CD8-positive, alpha-beta memory T cell (primary cell): Measurements from ENCODE around the gene ST3GAL4. TPM values are rescaled to one million over a fixed set of nuclear protein-coding genes. Genes with fewer than 3 reads are reported as not detected.

Experiments
- CTCF ChIA-PET: fragments of 350-600 bp; sonication (Branson Sonifier 250); formaldehyde crosslinking; loops from one replicate; lab custom pipeline; 2021; ENCODE audit warnings: antibody characterized with exemption; lab: Charles Lee
- POLR2A ChIA-PET: fragments of 350-600 bp; sonication (Branson Sonifier 250); formaldehyde crosslinking; loops from one replicate; lab custom pipeline; 2021; ENCODE audit warnings: antibody characterized with exemption; lab: Charles Lee
- DNase-seq, 5 donors: peaks; one replicate each; pipeline versions ENCODE4 v3.0.0 to v3.0.0-alpha.2; 2020 to 2022; ENCODE audit warnings: mixed read lengths in 1 of 5
- H3K27ac ChIP-seq: one replicate; pipeline ENCODE4 v1.7.0; 2013; ENCODE audit warnings: low read depth, mild to moderate bottlenecking, low read length, moderate library complexity
- H3K27me3 ChIP-seq: 2 replicates; pipeline ENCODE4 v1.7.0; 2013; ENCODE audit warnings: low read length, mild to moderate bottlenecking; ENCODE audit not compliant: insufficient read depth, poor library complexity, severe bottlenecking
- H3K36me3 ChIP-seq: 2 replicates; pipeline ENCODE4 v1.7.0; 2013; ENCODE audit warnings: mild to moderate bottlenecking, low read length, moderate library complexity; ENCODE audit not compliant: insufficient read depth
- H3K4me1 ChIP-seq: 2 replicates; pipeline ENCODE4 v1.7.0; 2013; ENCODE audit warnings: mild to moderate bottlenecking, low read length, moderate library complexity; ENCODE audit not compliant: insufficient read depth
- H3K4me3 ChIP-seq: 2 replicates; pipeline ENCODE4 v1.7.0; 2013; ENCODE audit warnings: mild to moderate bottlenecking, low read length
- H3K9me3 ChIP-seq: 2 replicates; pipeline ENCODE4 v1.7.0; 2013; ENCODE audit warnings: mild to moderate bottlenecking, low read length
- H3K27ac Mint-ChIP-seq, 8 donors: one replicate each; pipeline ENCODE4 v1.8.0; 2020 to 2021; ENCODE audit warnings: mixed read lengths in 8 of 8, mild to moderate bottlenecking in 6 of 8, inconsistent platforms in 3 of 8, moderate library complexity in 3 of 8
- H3K27me3 Mint-ChIP-seq, 2 donors: one replicate each; pipeline ENCODE4 v1.8.0; 2020 to 2021; ENCODE audit warnings: mixed read lengths in 2 of 2, mild to moderate bottlenecking in 1 of 2, moderate library complexity in 1 of 2
- H3K36me3 Mint-ChIP-seq, 3 donors: one replicate each; pipeline ENCODE4 v1.8.0; 2020 to 2021; ENCODE audit warnings: mixed read lengths in 3 of 3, inconsistent platforms in 1 of 3, mild to moderate bottlenecking in 1 of 3
- H3K4me1 Mint-ChIP-seq, 3 donors: one replicate each; pipeline ENCODE4 v1.8.0; 2020 to 2021; ENCODE audit warnings: mixed read lengths in 3 of 3, inconsistent platforms in 1 of 3, mild to moderate bottlenecking in 1 of 3
- H3K4me3 Mint-ChIP-seq, 7 donors: one replicate each; pipeline ENCODE4 v1.8.0; 2020 to 2021; ENCODE audit warnings: mixed read lengths in 7 of 7, mild to moderate bottlenecking in 6 of 7, moderate library complexity in 4 of 7, inconsistent platforms in 2 of 7
- H3K9me3 Mint-ChIP-seq, 5 donors: one replicate each; pipeline ENCODE4 v1.8.0; 2020 to 2022; ENCODE audit warnings: mixed read lengths in 5 of 5, mild to moderate bottlenecking in 3 of 5, moderate library complexity in 2 of 5, inconsistent platforms in 1 of 5
- polyA plus RNA-seq: library from polyadenylated mRNA; unstranded; fragments of 300-500 nt; fragmentation: Illumina TruSeq; gene quantifications from one replicate; pipeline ENCODE4 v1.2.3, GENCODE V29; 2021
- total RNA-seq, 2 experiments: library from RNA; stranded (reverse); gene quantifications; one replicate each; pipeline ENCODE4 v1.2.3, GENCODE V29; 2021

Gene ST3GAL4
- total and polyA plus RNA-seq, 3 experiments from 2014 or later = 8.3 to 12.5 (median 11.0) TPM

DNA sequence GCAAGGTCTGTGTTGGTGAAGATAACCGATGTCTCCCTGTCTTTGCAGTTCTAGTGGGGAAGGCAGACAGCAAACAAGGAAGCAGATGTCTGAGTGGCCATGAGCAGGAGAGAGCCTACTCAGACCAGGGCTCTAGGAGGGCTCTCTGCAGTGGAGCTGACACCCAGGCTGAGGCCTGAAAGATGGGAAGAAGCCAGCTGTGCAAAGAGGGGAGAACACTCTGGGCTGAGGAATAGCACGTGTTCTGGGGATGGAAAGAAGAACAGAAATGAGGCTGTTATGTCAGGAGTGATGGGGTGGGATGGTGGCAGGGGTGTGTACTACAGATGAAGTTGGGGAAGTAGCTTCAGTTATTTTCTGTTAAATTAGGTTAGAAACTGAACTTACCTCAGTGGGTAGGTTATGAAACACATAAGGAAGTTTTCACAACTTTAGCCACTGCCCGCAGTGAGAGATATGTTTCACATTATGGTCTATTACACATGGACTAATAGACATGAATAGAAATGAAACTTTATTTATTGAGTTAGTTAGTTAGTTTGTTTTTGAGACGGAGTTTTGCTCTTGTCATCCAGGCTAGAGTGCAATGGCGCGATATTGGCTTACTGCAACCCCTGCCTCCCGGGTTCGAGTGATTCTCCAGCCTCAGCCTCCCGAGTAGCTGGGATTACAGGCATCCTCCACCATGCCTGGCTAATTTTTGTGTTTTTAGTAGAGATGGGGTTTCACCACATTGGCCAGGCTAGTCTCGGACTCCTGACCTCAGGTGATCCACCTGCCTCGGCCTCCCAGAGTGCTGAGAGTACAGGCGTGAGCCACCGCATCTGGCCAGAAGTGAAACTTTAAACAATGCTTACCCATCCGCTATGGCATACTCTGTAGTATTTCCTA lies 43.8 kb upstream of the ST3GAL4 start:
- Mint-ChIP-seq H3K27ac (peak overlapping the region in 3 of 8 donors; percentile 27 to 73 (median 37)), H3K27me3 (no peaks in the 10 kb centered on the region), H3K4me1 (peaks cover 27 to 40% (median 38%) of the 10 kb centered on the region in 3 donors), H3K4me3 (no peak overlapping the region), H3K36me3 (peaks cover 15 to 69% (median 19%) of the 10 kb centered on the region in 3 donors), H3K9me3 (peaks cover 0 to 6% (median 0%) of the 10 kb centered on the region in 5 donors)
- CTCF ChIA-PET = interaction anchor here (0.6 to 3.0 kb wide), 15 partner anchors 7 to 420 kb away, joined by 3 to 39 read pairs (median 4); partner anchors contain the start of gene TIRAP
- no peak overlapping the region for H3K4me3 ChIP-seq
- DNase-seq = no peak
- H3K27ac ChIP-seq = no peak overlapping the region
- peaks cover 9% of the 10 kb centered on the region for H3K36me3 ChIP-seq
- POLR2A ChIA-PET = no interaction called here
- H3K27me3 ChIP-seq = no peaks in the 10 kb centered on the region
- no peaks in the 10 kb centered on the region for H3K9me3 ChIP-seq
- peaks cover 7% of the 10 kb centered on the region for H3K4me1 ChIP-seq

DNA sequence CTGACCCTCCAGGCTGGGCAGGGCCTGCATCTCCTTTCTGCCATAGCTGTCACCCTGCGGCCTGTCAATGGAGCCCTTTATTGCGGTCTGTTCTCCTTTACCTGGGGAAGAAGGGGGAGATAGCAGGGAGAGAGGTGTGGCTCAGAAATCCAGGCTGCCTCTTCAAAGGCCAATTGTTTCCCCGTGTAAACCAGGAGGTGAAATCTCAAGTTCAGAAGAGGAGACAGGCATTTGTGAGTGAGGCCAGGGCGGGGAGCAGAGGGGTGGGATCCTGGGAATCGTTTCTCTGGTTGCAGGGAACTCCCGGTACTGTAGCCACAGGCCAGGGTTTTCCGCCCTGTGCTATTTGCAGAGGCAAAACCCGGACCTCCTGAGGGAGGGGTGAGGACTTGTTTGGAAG lies 42.5 kb upstream of the ST3GAL4 start:
- H3K36me3 Mint-ChIP-seq = peaks cover 19 to 65% (median 21%) of the 10 kb centered on the region in 3 donors
- ChIA-PET POLR2A (no interaction called here), CTCF (interaction anchor here (0.7 to 2.0 kb wide), 2 partner anchors 34 to 168 kb away, joined by 3 to 8 read pairs; no protein-coding TSS in a partner anchor)
- peak overlapping the region in 2 of 8 donors; percentile 36 to 70 for H3K27ac Mint-ChIP-seq
- H3K4me3 Mint-ChIP-seq = no peak overlapping the region
- H3K4me1 ChIP-seq = peaks cover 15% of the 10 kb centered on the region
- no peaks in the 10 kb centered on the region for H3K9me3 ChIP-seq
- H3K27me3 Mint-ChIP-seq = no peaks in the 10 kb centered on the region
- peaks cover 9% of the 10 kb centered on the region for H3K36me3 ChIP-seq
- DNase-seq = no peak
- H3K27ac ChIP-seq = no peak overlapping the region
- no peak overlapping the region for H3K4me3 ChIP-seq
- H3K4me1 Mint-ChIP-seq = peaks cover 33 to 42% (median 39%) of the 10 kb centered on the region in 3 donors
- H3K9me3 Mint-ChIP-seq = peaks cover 0 to 6% (median 0%) of the 10 kb centered on the region in 5 donors
- H3K27me3 ChIP-seq = no peaks in the 10 kb centered on the region

DNA sequence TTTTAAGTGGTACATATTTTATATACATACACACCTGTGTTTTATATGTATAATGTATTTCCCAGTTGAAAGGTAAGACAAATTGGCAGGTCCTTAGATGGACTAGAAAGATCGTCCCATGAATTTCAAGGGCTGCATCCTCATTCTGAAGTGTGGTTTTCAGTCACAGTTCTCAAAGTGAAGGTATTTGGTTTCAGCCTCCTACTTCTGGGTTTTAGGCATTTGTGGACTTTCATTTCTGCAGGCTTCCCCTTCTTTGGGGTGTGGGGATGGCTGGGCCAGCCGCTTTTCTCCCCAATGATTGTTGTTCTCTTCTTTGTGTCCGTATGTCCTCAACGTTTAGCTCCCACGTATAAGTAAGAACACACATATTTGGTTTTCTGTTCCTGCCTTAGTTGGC lies 41.7 kb upstream of the ST3GAL4 start:
- no peak overlapping the region for H3K4me3 ChIP-seq
- H3K9me3 Mint-ChIP-seq = peaks cover 0 to 6% (median 0%) of the 10 kb centered on the region in 5 donors
- no peaks in the 10 kb centered on the region for H3K9me3 ChIP-seq
- H3K4me3 Mint-ChIP-seq = no peak overlapping the region
- peaks cover 38 to 45% (median 43%) of the 10 kb centered on the region in 3 donors for H3K4me1 Mint-ChIP-seq
- ChIA-PET CTCF (interaction anchor here (2.0 to 5.9 kb wide), 2 partner anchors 166 to 167 kb away, joined by 8 to 36 read pairs; no protein-coding TSS in a partner anchor), POLR2A (no interaction called here)
- no peak for DNase-seq
- H3K27ac Mint-ChIP-seq = peak overlapping the region in 2 of 8 donors; percentile 30 to 43
- H3K36me3 ChIP-seq = peaks cover 9% of the 10 kb centered on the region
- H3K27ac ChIP-seq = no peak overlapping the region
- peaks cover 19 to 58% (median 21%) of the 10 kb centered on the region in 3 donors for H3K36me3 Mint-ChIP-seq
- peaks cover 24% of the 10 kb centered on the region for H3K4me1 ChIP-seq
- no peaks in the 10 kb centered on the region for H3K27me3 Mint-ChIP-seq
- no peaks in the 10 kb centered on the region for H3K27me3 ChIP-seq

DNA sequence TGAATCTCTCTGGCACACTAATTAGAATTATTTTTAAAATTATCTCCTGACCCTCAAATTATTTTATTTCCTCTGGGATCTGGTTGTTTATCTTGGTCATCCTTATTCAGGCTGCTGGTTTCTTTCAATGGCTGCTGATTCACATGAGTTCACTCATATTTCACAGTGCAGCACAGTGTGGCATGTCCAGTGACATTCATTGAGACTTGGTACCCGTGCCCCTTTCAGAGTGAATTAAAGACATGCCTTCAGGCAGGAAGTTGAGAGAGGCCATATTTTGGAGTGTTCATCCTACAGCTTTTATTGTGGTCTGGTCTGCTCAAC lies 38.1 kb upstream of the ST3GAL4 start:
- Mint-ChIP-seq H3K9me3 (peaks cover 0 to 6% (median 0%) of the 10 kb centered on the region in 5 donors), H3K4me3 (peak overlapping the region; percentile 18 to 87 (median 63)), H3K4me1 (peaks cover 42 to 53% (median 43%) of the 10 kb centered on the region in 3 donors), H3K36me3 (peaks cover 16 to 44% (median 28%) of the 10 kb centered on the region in 3 donors), H3K27ac (peak overlapping the region; percentile 74 to 98 (median 93)), H3K27me3 (no peaks in the 10 kb centered on the region)
- no peak for DNase-seq
- Histone ChIP-seq H3K4me3 (no peak overlapping the region), H3K27me3 (no peaks in the 10 kb centered on the region), H3K27ac (no peak overlapping the region), H3K36me3 (no peaks in the 10 kb centered on the region), H3K9me3 (no peaks in the 10 kb centered on the region), H3K4me1 (peaks cover 26% of the 10 kb centered on the region)
- ChIA-PET POLR2A (interaction anchor here (1.4 to 2.0 kb wide), 2 partner anchors 13 to 48 kb away, joined by 3 to 8 read pairs; partner anchors contain the start of gene DCPS), CTCF (interaction anchor here (0.6 to 5.9 kb wide), 2 partner anchors 8 to 163 kb away, joined by 3 to 36 read pairs; no protein-coding TSS in a partner anchor)

DNA sequence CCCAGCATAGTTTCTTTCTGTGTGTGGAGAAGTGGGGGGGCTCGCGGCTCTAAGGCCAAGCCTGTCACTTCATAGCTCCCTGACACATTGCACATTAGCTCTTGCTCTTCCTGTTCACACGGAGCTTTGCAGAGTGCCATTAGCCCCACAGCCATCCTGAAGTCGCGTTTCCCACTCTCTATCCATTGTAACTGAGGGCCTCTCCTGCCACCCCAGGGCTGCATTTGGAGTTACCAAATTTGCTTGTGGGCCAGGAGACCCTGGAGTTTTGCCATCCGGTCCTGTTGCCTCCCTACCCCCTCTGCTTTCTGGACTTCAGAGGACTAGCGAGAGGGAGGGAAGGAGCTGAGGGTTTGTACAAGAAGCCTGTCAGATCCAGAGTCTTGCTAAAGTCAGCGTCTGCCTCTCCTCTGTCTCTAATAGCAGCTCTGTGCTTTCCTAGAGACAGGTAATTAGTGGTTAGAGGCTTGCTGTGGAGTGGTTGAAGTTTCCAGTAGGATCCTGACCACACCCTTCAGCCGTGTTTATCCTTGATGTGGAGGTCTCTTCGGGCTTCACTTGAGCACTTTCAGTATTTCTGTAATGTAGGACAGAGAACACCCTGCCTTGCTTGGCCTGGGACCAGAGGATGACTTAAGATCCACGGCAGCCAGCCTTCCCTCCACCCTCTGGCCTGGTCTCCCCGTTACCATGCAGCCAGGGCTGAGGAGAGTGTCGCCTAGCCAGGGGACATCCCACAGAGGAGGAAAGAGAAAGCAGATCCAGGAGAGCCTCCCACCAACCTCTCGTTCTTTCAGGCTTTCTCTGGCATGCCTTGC lies 37.5 kb upstream of the ST3GAL4 start:
- Mint-ChIP-seq H3K27me3 (no peaks in the 10 kb centered on the region), H3K4me1 (peaks cover 42 to 53% (median 43%) of the 10 kb centered on the region in 3 donors), H3K36me3 (peaks cover 16 to 38% (median 28%) of the 10 kb centered on the region in 3 donors), H3K4me3 (peak overlapping the region; percentile 18 to 87 (median 63)), H3K9me3 (peaks cover 0 to 6% (median 0%) of the 10 kb centered on the region in 5 donors), H3K27ac (peak overlapping the region; percentile 74 to 98 (median 93))
- H3K9me3 ChIP-seq = no peaks in the 10 kb centered on the region
- POLR2A ChIA-PET = interaction anchor here (1.4 to 2.0 kb wide), 2 partner anchors 14 to 49 kb away, joined by 3 to 8 read pairs; partner anchors contain the start of gene DCPS
- H3K27me3 ChIP-seq = no peaks in the 10 kb centered on the region
- H3K4me3 ChIP-seq = peak overlapping the region; percentile 41
- peak in 2 of 5 donors; percentile 32 to 34 for DNase-seq
- no peaks in the 10 kb centered on the region for H3K36me3 ChIP-seq
- peaks cover 26% of the 10 kb centered on the region for H3K4me1 ChIP-seq
- peak overlapping the region; percentile 46 for H3K27ac ChIP-seq
- CTCF ChIA-PET = interaction anchor here (0.6 to 5.9 kb wide), 5 partner anchors 7 to 162 kb away, joined by 3 to 36 read pairs (median 6); no protein-coding TSS in a partner anchor

GRCh38 chr11:126318574-126319373 lies 36.7 kb upstream of the ST3GAL4 start:
- ChIA-PET POLR2A (interaction anchor here (0.9 to 2.0 kb wide), 3 partner anchors 15 to 50 kb away, joined by 3 to 8 read pairs (median 3); partner anchors contain the start of genes DCPS, FOXRED1 and SRPRA), CTCF (interaction anchor here (1.2 to 5.9 kb wide), 5 partner anchors 8 to 161 kb away, joined by 3 to 36 read pairs (median 6); no protein-coding TSS in a partner anchor)
- peak in 2 of 5 donors; percentile 13 to 20 for DNase-seq
- Histone ChIP-seq H3K27ac (peak overlapping the region; percentile 46), H3K9me3 (no peaks in the 10 kb centered on the region), H3K27me3 (no peaks in the 10 kb centered on the region), H3K4me1 (peaks cover 26% of the 10 kb centered on the region), H3K36me3 (no peaks in the 10 kb centered on the region), H3K4me3 (peak overlapping the region; percentile 41)
- H3K27ac Mint-ChIP-seq = peak overlapping the region; percentile 74 to 98 (median 93)
- H3K9me3 Mint-ChIP-seq = peaks cover 0 to 6% (median 0%) of the 10 kb centered on the region in 5 donors
- peak overlapping the region; percentile 21 to 87 (median 63) for H3K4me3 Mint-ChIP-seq
- H3K27me3 Mint-ChIP-seq = no peaks in the 10 kb centered on the region
- H3K36me3 Mint-ChIP-seq = peaks cover 16 to 31% (median 28%) of the 10 kb centered on the region in 3 donors
- H3K4me1 Mint-ChIP-seq = peaks cover 42 to 53% (median 43%) of the 10 kb centered on the region in 3 donors
